GM21825 (cell line): ENCODE data around the gene NPLOC4.
"Not testable (repeated sequence)": the region's sequence is repeated elsewhere in the genome, so short reads cannot be mapped to it uniquely, and the experiment has no call there.

Source experiments
- ATAC-seq: cut with Tn5 transposase; IDR thresholded peaks from one replicate; pipeline ENCODE4 v1.9.1; 2021; ENCODE audit warnings: mild to moderate bottlenecking, moderate library complexity; ENCODE audit not compliant: unreplicated experiment

The NPLOC4 gene

DNA sequence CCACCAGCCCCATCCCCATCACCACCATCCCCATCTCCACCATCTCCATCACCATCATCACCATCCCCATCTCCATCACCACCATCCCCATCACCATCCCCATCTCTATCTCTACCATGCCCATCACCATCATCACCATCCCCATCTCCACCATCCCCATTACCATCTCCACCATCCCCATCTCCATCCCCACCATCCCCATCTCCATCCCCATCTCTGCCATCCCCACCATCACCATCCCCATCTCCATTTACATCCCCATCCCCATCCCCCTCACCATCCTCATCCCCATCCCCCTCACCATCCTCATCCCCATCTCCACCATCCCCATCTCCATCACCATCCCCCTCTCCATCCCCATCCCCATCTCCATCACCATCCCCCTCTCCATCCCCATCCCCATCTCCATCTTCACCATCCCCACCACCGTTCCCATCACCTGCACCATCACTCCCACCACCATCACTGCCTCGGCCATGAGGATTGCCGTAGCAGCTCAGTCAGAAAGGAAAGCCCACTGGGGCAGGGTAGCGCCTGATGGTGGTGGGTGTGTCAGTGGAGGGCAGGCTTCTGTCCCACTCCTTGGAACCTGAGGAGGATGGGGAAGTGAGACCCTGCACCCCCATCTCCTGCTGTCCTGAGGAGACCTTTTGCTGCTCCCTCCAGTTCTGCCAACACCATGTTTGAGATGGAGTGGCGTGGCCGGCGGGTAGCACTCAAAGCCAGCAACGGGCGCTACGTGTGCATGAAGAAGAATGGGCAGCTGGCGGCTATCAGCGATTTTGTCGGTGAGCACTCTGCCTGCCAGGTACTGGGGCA lies 101.2 kb downstream of the NPLOC4 start:
- ATAC-seq: no peak

DNA sequence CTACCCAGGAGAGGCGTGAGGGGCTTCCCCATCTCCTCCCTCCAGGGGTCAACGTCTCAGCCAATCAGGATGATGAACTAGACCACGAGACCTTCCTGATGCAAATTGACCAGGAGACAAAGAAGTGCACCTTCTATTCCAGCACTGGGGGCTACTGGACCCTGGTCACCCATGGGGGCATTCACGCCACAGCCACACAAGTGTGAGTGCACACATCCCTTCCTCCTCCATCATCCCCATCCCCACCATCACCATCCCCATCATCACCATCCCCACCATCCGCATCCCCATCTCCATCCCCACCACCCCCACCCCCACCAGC lies 101.9 kb downstream of the NPLOC4 start:
- ATAC-seq: no peak

DNA sequence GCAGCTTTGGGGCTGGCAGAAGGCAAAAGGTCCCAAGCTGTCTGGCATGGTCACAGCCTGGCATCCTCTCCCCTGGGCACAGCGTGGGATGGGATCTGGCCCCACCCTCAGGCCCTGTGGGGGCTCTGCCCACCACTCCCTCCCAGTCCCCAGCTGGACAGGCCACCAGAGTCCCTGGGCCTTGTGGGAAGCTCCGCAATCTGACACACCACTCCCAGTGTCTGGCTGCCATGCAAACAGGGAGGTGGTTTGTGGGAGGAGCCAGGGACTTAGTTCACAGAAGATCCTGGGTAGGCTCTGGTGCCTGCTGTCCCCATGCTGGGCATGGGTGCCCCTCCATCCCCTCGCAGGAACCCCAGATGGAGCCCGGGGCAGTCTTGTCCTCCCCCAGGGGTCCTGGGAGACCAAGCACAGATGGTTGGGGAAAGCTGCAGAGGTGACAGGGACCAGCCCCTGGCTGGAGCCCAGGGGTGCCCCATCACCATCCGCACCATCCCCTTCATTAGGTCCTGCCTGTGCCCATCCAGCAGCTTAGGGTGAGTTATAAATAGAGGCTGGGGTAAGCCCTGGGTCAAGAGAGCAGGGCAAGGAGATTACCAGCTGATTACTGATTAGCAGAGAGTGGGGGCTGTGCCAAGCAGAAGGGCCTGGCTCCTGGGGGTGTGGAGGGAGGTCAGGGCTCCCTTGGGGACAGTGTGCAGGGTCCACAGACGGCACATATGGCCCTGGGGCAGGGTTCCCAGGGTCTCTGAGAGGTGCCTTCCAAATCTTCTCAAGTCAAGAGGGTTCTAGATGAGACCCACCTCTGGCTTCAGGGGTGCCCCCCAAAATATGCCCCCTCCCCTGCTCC lies 102.5 kb downstream of the NPLOC4 start:
- no peak for ATAC-seq

DNA sequence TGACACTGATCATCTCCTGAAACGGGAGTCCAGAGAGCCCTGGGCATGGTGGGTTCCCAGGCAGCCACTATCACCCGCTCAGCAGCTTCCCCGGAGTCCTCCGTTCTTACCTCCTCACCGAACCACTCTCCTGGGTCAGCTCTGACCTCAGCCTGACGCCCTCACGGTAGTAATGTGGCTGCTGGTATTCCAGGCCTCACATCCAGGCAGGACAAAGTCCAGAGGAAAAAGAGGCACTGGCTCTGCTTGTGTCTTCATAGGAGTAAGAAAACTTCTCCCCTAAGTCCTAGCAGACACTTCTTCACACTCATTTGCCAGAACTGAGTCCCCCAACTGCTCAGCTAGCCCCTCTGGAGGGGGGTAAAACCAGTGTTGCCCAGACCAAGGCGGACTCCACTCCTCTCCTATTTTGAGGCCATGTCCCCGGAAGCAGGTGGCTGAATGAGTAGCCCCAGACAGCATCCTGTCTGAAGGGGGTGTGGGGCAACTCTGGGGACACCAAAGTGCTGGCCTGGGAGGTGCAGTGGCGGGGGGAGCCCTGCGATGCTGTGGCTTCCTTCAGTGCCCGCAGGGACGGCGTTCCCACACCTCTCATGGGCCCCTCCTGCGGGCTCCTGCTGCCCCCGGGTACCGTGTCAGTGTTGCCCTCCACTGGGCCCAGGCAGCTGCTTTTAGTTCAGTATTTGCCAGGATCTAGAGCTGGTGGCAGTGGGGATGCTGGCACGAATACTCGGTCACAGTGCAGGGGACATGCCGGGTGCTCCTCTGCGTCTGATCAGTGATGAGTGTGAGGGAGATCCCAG lies 103.4 kb downstream of the NPLOC4 start:
- no peak for ATAC-seq

DNA sequence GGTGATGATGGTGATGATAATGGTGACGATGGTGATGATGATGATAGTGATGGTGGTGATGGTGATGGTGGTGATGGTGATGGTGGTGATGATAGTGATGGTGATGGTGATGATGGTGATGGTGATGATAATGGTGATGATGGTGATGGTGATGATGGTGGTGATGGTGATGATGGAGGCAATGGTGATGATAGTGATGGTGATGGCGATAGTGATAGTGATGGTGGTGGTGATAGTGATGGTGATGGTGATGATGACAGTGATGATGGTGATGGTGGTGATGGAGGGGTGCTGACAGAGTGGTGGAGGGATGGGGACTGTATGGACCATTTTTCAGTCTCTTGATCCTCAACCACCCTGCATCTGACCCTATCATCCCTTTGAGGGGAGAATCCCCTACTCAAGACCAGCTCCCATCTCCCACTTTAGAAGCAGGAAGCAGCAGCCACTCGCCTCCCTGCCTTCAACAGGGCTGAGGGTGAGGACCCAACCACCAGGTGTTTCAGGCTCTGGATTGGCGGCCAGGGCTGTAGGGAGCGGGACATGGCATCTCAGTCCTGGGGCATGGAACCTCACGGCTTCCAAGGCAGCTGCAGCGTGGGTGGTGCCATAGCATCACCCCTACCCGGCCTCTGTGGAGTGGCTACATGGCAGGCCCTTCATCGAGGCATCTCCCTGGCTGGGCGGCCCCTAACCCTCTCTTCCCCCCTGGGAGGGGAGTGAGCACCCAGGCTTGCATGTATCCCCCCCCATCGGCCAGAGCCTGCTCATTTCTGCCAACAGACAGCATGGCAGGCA lies 104.2 kb downstream of the NPLOC4 start:
- ATAC-seq: no peak

DNA sequence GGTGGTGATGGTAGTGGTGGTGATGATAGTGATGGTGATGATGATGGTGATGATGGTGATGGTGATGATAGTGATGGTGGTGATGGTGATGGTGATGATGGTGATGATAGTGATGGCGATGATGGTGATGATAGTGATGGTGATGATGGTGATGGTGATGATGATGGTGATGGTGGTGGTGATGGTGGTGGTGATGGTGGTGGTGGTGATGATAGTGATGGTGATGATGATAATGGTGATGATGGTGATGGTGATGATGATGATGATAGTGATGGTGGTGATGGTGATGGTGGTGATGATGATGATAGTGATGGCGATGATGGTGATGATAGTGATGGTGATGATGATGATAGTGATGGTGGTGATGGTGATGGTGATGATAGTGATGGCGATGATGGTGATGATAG lies 104.9 kb downstream of the NPLOC4 start:
- not testable (repeated sequence) for ATAC-seq

DNA sequence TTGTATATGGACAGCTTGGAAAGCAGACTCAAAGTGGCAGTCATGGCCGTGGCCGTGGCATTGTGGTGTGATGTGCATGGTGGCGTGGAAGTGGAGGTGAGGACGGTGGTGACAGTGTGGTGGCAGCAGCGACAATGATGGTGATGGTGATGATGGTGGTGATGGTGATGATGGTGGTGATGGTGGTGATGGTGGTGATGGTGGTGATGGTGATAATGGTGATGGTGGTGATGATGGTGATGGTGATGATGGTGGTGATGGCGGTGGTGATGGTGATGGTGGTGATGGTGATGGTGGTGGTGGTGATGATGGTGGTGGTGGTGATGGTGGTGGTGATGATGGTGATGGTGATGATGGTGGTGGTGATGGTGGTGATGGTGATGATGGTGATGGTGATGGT lies 105.9 kb downstream of the NPLOC4 start:
- ATAC-seq: not testable (repeated sequence)

DNA sequence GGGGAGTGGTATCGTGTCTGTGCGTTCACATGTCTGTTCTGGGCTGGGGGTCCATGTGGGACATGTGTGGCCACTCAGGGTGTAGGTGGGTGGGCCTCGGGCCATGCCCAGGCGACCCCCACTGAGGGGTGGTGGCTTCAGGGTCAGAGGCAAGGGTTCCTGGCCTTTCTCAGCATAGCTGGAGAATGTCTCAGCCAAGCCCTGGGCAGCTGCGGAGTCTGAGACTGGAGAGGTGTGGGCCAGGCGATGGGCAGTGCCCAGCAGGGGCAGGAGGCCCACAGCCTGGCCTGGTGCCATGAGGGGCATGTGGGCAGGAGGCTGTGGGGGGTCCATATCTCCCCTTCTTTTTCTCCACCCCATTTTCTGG lies 107.5 kb downstream of the NPLOC4 start:
- ATAC-seq: no peak

DNA sequence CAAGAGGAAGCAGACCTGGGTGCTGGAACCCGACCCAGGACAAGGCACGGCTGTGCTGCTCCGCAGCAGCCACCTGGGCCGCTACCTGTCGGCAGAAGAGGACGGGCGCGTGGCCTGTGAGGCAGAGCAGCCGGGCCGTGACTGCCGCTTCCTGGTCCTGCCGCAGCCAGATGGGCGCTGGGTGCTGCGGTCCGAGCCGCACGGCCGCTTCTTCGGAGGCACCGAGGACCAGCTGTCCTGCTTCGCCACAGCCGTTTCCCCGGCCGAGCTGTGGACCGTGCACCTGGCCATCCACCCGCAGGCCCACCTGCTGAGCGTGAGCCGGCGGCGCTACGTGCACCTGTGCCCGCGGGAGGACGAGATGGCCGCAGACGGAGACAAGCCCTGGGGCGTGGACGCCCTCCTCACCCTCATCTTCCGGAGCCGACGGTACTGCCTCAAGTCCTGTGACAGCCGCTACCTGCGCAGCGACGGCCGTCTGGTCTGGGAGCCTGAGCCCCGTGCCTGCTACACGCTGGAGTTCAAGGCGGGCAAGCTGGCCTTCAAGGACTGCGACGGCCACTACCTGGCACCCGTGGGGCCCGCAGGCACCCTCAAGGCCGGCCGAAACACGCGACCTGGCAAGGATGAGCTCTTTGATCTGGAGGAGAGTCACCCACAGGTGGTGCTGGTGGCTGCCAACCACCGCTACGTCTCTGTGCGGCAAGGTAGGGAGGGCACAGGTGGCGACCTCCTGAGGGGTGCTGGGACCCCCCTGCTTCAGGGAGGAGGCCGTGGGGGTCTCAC lies 108.1 kb downstream of the NPLOC4 start:
- ATAC-seq: no peak

DNA sequence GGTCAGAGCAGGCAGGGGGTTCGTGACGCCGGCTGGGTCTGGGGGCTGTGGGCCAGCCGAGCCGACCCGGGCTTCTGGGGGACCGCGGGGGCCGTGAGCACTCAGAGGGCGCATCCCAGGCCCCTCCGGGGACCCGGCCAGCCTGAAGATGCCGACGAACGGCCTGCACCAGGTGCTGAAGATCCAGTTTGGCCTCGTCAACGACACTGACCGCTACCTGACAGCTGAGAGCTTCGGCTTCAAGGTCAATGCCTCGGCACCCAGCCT lies 108.6 kb downstream of the NPLOC4 start:
- no peak for ATAC-seq

DNA sequence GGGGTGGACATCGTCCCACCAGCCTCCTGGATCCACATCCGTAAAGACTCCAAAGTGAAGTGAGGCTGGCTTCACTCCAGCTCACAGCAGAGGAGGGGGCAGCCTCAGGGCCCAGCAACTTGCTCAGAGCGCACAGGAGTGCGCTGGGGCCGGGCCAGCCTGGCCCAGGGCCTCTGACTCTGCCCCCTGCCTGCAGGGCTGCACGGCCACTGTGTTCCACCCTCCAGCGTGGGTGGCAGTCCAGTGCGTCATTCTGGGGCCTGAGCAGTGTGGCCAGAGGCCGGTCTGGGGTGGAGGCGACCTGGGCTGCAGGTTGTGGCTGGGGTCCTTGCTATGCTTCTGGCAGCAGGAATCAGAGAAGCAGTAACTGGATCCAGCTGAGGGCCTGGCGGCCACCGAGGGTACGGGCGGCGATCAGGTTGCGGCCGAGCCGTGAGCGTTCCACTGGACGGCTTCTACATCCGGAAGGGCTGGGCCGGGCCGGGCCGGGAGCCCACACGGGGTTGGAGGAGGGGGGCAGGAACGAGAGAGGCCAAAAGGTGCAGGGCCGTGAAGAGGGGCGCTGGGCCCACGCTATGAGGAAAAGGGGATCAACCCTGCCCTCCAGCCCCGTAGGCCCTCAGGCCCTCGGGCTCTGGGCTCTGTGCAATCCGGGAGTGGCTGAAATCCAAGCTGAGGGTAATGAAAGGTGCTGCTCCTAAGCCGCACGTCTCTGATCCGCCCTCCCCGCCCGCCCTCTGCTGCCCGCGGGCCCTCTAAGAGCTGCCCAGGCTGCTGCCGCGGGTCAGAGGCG lies 109.1 kb downstream of the NPLOC4 start, which contains the start of gene FSCN2:
Gene FSCN2 (plus strand): TSS at position 787 of the 793 bp plus-strand sequence. CDS start 155 bp downstream, outside the sequence.
- ATAC-seq: no peak

DNA sequence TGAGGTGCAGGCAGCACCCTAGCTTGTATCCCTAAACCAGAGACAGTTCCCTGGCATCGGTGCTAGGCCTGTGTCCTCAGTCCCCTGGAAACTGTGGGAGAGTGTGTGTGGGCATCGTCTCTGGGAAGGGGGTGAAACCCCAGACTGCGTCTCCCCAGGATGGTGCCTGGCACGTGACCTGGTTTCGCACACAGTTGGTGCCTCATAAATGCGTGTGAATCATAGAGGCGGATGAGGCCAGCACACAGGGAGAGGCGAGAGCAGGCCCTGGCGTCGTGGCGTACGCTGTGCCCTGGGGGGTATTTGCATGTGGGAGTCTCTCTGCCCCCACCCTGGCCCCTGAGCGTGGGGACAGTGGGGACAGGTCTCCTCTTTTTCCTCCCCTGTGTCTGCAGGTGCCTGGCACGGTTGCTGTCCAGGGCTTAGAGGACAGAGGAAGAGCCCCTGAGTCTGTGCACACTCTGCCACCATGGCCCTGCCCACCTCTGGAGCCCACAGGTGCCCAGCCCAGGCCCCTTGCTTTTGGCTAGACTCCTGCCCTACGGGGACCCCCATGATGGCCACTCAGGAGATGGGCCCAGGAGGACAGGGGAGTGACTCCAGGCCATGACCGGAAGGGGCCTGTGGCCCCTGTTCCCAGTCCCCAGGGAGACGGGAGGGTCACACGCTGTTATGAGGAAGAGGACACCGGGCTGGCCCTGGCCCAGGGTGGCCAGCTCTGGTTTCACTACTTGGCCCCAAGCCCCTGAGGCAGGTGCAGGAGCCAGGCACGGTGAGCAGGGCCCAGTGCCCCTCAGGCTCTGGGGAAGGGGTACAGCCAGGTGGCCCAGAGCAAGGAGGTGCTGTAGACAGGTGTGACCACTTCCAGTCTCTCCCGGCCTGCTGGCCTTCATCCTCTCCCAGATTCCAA lies 110.0 kb downstream of the NPLOC4 start:
- ATAC-seq: no peak

DNA sequence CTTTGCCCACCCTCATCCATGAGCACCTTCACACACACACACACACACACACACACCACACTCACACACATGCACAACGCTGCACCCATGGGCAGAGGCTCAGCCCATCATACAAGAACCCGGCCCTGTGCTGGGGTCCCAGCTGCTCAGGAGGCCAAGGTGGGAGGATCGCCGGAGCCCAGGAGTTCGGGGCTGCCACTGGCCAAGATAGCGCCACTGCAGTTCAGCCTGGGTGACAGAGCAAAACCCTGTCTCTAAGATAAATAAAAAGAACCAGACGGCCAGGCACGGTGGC lies 112.1 kb downstream of the NPLOC4 start:
- no peak for ATAC-seq

DNA sequence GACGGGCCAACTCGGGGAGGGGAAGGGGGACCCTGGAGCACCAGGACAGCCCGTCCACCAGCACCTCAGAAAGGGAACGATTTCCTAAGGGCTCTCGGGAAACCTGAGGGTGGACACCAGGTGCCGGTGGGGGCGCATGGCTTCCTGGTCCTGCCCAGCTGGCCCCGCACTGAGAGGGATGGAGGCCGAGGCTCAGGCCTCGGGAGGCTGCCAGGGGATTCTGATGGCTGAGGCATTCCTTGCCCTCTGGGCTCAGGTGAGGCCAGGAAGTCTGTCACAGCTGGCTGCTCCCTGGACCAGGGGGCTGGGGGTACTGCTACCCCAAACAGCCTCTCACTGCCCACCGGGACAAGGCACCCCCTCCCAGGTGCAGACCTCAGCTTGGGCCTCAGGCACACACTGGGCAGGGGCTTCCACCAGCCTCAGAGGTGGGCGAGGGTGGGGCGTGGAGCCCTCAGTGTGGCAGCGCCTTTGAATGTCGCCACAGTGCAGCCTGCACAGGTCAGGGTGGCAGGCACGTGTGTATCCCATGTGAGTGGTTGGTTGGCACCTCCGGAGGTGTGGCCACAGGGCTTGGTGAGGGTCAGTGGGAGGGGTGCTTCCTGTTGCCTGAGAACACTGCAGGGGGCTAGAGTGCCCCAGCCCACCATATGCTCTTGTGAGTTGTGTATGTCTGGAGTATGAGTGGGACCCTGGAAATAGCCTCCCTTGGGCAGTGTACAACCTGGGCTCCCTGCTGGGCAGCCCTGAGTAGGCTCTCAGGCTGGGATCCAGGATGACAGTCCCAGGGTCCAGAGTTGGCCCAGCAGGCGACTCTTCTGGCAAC lies 112.7 kb downstream of the NPLOC4 start:
- no peak for ATAC-seq

DNA sequence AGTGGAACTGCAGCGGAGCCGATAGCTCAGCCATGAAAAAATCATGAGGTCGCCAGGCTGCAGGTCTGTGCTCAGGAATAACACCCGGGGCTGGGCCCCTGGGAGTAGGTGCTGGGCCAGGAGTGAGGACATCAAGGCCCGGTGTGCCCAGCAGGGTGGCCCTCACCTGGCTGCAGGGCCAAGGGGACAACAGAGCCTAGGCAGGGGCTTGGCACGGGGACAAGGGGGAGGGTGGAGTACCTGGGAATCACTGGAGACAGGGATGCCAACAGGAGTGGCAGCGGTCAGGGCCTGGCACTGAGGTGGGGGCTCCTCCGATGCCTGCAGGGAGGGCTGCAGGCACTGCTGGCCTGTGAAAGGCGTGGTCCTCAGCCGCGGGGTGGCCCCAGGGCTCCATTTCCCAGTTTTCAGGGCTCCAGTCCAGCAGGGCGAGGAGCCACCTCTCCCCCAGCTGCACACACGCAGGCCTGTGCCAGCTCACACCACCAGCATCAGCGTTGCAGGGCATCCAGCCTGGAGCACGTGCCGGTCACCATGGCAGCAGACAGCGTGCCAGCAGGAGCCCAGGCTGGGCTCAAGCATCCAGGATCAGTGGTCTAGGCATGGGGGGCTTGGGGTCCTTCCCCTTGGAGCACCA lies 113.4 kb downstream of the NPLOC4 start:
- no peak for ATAC-seq

DNA sequence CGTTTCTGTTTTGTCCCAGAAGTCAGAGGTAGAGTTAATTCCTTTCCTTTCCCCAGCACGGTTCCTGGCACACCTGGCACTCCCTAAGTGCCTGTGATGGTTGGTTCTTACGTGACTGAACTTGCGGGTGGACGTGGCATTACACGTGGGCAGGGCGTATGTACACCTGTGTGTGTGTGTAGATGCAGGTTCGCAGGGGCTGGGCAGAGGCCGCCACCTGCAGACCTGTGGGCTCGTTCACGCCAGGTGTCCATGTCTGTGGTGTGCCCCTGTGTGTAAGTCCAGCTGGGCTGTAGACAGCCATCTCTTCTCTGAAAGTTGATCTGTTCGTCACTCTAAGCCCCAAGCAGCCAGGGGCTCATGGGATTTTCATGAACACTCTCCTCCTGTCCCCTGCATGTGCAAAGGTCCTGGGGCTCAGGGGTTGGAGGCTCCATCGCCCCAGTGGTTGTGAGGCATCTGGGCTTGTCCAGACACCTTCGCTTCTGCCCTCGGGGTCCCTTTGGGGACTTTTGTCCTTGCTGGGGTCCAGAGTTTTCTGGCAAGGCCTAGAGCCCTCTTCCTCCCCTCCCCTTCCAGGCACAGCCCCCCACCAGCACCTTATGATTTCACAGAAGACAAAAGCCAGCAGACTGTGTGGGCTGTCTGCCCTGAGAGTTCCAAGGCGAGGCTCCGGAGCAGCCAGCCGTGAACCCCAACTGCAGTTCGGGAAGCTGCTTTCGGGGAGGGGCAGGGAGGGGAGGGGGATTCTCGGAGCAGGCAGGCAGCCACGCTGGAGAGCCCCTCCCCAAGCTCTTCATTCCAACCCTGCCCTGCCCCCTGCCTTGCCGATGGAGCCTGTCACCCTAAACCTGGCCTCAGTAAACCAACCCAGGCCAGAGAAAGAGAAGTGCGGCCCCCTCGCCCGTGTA lies 114.2 kb downstream of the NPLOC4 start:
- ATAC-seq: no peak
